NCI-H128 (cell line): ENCODE measurements around the gene PLXNA3.

Source experiments
- DNase-seq: peaks from one replicate; lab custom pipeline; 2025; ENCODE audit not compliant: unreplicated experiment; lab: John Stamatoyannopoulos, UW

The PLXNA3 gene

DNA sequence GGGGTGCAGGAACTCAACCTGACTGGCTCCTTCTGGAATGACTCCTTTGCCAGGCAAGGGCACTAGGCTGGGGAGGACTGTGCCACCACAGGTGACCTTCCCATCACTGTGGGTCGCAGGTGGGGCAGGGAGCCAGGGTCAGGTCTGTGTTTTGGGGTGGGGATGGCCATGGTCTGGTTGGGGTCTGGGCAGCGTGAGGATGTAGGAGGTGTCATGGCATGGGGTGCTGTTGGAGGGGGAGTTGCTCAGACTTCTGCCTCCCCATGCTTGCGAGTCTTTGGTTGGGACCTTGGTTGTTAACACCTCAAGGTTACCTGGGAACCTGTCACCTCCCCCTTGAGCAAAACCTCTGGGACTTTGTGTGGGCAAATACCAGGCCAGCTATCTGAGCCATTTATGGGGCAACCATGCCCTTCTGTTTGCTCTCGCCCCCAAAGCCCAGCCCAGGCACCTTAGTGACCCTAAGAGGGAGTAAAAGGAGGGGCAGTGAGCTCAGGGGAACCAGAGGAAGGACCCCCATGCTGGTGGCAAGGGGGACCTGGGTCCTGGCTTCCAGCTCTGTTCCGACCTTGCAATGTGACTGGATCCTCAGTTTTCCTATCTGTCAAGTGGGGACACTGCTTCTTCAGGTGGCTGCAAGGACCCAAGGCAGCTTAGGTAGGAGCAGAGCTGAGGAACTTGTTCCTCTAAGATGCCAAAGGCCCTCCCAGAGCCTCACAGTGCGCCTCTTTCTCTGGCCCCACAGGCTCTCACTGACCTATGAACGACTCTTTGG, 23.5 kb upstream of the PLXNA3 start:
- DNase-seq, result no peak

DNA sequence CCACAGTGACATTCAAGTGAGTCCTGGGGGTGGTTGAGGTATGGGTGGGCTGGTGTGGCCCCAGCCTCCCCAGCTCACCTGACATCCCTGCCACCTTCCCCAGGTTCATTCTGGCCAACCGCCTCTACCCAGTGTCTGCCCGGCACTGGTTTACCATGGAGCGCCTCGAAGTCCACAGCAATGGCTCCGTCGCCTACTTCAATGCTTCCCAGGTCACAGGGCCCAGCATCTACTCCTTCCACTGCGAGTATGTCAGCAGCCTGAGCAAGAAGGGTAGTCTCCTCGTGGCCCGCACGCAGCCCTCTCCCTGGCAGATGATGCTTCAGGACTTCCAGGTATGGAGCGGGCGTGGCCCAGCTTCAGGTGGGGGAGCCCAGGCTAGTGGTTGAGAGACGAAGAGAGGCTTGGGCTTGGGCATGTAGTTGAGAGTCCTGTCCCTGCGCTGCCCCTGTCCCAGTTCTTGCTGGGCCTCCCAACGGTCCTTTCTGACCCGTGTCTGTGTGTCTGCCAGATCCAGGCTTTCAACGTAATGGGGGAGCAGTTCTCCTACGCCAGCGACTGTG, 22.8 kb upstream of the PLXNA3 start:
- no peak for DNase-seq

DNA sequence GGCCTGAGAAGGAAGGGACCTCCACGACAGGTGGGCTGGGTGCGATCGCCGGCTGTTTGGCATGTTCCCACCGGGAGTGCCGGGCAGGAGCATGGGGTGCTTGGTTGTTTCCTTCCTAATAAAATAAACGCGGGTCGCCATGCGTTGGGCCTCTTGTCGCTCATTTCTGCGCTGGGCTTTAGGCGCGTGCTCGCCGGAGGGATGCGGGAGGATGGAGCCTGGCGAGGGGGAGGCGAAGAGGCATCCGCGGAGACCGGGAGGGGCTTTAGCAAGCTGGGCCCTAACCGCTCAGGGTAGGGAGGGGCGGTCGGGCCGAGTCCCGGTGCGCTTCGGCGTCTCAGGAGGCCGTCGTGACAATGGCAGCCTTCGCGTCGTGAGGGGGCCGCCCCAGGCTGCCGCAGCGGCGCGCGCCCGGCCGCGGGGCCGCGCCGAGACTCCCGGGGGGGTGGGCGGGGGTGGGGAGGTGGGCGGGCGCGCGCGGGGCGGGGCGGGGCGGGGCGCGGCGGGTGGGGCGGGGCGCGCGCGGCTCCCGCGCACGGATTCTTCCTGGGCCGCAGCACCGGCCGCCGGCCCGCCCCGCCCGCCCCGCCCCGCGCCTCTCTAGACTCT, 21.6 kb upstream of the PLXNA3 start:
- DNase-seq, result peak; percentile 13

DNA sequence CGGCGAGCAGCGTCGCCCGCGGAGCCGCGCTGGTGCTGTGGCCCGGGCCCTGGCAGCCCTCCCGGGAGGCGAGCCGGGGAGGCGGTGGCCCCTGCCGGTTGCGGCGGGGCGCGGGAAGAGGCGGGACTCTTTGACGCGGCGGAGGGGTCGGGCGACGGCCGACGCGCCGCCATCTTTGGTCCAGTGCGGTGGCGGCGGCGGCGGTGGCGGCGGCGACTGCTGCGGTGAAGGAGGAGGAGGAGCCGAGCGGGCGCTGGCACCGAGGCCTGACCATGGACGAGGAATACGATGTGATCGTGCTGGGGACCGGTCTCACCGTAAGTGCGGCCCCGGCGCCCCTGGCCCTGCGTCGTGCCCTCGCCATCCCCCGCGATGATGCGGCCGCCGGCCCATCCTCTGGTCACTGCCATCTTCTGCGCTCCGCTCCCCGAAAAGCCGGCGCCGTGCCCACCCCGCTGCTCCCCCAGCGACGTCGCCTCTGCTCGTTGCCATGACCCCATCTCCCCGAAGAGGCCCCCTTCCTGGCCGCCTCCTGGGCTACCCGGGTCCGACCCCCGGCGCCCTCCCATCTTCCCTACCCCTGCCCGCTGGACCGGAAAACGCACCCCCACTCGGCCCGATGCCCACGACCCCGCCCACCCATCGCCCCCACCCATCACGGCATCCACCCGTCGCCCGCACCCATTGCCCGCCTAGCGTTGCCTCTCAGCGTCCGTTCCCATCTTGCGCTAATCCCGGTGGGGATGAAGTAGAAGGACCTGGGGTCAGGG, 20.9 kb upstream of the PLXNA3 start, which contains the start of gene GDI1:
Gene GDI1, plus strand, starts transcription at position 172 of the 770 bp plus-strand sequence. Its CDS starts 101 bp downstream, at position 273.
- DNase-seq, result no peak

DNA sequence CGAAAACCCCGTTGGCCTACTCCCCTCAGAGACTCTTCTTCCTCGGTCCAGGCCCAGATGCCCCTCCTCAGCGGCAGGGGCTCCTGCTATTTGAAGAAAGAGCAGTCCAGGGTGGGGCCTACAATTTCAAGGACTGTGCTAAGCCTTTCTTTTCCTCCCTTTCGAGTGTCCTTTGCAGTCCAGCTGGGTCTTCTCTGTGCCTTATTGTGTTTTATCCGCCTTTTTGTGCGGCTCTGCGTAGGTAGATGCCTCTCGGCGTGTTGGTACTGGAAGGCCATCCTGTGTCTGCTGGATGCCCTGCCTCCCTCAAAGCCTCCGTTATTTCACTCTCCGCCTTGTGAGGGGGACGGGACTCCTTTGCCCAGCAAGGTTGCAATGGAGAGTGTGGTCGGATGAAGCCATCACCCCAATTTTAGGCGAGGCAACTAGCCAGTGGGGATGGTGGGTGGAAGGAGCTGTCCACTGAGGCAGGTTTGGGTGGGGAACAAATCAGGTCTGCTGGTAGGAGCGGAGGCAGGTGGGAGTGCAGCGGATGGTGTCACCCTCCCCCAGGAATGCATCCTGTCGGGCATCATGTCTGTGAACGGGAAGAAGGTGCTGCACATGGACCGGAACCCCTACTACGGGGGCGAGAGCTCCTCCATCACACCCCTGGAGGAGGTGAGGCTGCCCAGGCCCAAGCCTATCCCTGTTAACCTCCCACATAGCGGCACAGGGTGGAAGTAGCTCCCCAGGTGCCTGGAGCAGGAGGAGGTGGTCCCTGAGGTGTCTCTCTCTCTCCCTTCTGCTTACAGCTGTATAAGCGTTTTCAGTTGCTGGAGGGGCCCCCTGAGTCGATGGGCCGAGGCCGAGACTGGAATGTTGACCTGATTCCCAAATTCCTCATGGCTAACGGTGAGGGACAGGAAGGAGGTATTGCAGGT, 19.8 kb upstream of the PLXNA3 start:
- DNase-seq, result no peak

DNA sequence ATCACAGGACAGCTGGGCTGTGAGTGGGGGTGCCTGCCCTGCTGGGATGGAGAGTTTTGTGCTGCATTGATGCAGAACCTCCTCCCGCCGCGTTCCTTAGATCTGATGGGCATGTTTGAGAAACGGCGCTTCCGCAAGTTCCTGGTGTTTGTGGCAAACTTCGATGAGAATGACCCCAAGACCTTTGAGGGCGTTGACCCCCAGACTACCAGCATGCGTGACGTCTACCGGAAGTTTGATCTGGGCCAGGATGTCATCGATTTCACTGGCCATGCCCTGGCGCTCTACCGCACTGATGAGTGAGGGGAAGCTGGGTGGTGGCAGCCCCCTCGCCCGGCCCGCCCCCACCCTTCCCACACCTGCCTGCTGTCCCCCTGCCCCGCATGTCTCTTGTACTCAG, 18.2 kb upstream of the PLXNA3 start:
- DNase-seq, result no peak

DNA sequence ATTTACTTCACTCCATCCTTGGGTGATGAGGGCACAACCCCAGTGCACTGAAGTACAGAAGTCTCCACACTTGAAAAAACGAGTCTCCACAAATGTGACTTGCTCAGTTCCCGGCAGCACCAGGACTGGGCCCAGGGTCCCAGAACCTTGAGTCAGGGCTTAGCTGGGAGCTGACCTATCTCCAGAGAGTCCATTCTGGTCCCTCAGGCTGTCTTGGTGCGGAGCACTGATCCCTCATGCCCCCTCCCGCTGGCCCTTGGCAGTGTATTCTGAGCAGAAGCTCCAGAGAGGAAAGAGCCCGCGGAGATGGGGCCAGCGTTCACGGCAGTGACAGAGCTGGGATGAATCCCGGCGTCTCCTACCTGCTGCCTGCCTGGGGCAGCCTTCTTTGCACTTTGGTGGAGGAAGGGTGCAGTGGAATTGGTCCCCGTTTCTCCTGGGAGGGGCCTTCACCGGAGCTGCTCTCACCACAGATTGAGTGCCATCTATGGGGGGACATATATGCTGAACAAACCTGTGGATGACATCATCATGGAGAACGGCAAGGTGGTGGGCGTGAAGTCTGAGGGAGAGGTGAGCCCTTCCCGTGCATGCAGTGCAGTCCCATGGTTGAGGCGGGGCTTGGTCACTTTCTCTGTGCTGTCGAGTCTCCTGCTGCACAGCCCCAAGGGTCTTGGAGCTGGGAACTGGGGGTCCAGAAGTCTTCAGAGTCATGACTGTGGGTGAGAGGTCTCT, 17.3 kb upstream of the PLXNA3 start:
- DNase-seq, result no peak

DNA sequence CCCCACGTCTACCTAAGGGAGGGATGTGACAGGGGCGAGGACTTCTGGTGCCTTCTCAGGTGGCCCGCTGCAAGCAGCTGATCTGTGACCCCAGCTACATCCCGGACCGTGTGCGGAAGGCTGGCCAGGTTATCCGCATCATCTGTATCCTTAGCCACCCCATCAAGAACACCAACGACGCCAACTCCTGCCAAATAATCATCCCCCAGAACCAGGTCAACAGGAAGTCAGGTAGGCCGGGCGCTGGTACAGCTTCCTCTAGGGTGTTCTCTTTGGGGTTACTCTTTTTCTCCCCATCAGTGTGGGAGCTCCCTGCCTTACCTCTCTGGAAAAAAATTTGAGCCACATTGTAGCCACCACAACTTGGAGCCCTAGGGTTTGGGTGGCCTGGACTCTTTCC, 16.5 kb upstream of the PLXNA3 start:
- no peak for DNase-seq

DNA sequence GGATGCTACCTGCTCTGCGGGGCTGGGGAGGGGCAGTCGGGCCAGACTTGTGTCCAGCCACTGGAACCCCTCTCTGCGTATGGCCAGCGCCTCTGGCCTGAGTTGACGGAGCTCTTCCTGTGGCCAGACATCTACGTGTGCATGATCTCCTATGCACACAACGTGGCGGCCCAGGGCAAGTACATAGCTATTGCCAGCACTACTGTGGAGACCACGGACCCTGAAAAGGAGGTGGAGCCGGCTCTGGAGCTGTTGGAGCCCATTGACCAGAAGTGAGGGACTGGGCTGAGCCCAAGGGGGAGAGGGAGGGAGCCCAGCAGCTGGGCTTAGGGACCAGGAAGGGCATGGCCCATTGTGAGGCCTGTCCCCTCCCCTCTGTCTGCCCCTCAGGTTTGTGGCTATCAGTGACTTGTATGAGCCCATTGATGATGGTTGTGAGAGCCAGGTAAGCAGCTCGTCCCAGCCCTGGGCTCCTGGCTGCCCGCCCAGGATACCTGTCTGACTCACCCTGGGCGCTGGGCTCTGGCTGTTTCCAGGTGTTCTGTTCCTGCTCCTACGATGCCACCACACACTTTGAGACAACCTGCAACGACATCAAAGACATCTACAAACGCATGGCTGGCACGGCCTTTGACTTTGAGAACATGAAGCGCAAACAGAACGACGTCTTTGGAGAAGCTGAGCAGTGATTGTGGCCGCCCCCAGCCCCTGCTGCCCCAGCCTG, 15.9 kb upstream of the PLXNA3 start:
- no peak for DNase-seq

DNA sequence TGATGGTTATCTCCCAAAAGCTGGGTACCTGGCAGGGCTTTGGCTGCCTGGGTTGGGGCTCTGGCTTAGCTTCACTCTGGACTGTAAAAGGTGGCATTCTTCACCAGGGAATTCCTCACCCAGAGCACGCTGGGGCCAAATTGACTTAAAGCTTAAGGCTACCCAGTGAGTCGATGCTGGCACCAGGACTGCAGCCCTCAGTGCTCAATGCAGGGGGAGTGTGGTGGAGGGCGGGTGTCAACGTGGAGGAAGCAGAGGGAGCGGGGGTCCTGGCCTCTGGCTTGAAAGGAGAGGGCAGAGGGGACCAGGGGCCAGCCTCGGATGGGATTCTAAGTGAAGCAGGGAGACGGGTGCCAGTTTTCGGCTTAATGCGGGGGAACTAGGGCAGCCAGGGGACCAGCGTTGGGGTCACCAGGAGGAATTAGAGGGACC, 14.6 kb upstream of the PLXNA3 start:
- DNase-seq, result no peak

DNA sequence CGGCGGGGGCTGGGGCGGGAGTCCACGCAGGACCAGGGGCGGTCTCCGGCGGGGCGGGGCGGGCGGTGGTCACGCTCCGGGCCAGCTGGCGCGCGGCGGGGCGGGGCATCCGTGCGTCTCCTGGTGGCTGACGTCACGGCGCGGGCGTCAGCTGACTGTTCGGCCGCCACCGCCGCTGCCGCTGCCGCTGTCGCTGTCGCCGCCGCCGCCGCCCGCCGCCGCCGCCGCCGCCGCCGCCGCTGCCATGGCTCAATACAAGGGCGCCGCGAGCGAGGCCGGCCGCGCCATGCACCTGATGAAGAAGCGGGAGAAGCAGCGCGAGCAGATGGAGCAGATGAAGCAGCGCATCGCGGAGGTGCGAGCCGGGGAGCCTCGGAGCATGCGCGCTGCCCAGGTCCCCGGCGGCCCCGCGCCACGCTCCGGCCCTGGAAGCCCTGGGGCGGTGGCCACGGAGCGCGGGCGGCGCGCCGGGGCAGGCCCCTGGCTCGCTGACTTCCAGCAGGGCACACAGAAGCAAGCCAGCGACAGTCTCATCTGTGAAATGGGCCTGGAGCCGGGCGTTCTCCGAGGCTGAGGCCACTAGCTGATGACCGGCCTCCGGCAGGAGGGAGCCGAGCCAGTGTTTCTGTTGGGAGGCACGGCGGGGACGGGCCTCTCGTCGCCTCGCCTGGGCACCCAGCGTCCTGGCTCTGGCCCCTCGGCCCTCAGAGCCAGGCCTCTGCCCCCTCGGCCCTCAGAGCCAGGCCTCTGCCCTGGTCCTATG, 13.9 kb upstream of the PLXNA3 start, which contains the start of gene FAM50A:
Gene FAM50A, plus strand, starts transcription at position 150 of the 763 bp plus-strand sequence. Its CDS starts 95 bp downstream, at position 245.
- DNase-seq, result no peak

DNA sequence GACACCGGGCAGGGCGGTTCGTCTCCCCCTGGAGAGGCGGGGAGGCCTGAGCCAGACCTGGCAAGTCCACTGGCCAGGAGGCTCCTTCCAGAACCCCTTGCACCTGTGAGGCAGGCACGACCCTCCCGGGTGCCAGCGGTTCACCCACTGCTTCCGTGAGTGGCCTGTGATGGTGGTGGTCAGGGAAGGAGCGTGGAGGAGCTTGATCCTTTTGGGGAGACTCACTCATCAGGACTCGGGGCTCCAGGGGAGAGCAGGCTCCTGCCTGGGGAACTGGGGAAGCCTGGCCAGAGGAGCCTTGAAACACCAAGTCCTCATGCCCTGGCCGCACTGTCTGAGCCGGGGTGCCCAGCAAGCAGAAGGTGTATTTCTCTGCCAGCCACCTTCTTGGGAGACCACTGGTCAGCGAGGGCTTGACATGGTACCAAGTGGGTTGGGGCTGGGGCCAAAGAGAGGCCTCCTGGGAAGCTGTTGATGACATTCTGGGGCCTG, 13.3 kb upstream of the PLXNA3 start:
- no peak for DNase-seq

DNA sequence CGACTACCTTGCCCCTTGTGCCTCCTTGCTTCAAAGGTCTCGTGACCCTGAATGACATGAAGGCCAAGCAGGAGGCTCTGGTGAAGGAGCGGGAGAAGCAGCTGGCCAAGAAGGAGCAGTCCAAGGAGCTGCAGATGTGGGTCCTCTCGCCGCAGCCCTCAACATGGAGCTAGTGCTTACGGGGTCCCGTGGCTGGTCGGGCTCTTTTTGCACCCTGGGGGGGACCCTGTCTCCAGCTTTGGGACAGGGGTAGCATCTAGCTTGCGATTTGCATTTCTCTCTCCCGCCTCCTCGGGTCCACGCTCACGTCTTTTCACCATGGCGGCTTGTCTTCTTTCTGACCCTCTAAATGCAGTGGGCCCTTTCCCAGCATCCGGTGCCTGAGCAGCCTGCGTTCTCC, 12.3 kb upstream of the PLXNA3 start:
- no peak for DNase-seq

DNA sequence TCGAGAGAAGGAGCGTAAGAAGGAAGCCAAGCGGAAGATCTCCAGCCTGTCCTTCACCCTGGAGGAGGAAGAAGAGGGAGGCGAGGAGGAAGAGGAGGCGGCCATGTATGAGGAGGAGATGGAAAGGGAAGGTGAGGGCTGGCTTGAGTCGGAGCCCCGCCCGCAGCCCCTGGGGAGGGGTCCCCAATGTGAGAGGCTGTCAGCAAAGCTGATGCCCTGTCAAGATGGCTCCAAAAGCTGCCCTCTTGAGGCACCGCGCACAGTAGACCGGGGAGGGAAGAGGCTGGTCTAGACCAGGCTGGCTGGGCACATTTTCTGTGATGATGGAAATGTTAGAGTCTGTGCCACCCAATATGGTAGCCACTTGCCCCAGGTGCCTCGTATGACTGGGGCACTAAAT, 11.7 kb upstream of the PLXNA3 start:
- no peak for DNase-seq

DNA sequence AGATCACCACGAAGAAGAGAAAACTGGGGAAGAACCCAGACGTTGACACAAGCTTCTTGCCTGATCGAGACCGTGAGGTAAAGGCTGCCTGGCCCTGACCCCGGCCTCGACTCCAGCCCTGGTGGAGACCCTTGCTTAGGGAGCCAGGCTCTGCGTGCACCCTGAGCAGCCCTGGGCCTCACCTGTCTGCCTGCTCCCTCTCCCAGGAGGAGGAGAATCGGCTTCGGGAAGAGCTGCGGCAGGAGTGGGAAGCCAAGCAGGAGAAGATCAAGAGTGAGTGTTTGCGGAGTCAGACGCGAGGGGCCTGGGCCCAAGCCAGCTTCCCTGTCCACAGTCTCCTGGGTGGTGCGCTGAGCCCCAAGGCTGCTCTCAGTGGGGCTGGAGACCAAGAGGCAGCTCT, 9.6 kb upstream of the PLXNA3 start:
- no peak for DNase-seq

DNA sequence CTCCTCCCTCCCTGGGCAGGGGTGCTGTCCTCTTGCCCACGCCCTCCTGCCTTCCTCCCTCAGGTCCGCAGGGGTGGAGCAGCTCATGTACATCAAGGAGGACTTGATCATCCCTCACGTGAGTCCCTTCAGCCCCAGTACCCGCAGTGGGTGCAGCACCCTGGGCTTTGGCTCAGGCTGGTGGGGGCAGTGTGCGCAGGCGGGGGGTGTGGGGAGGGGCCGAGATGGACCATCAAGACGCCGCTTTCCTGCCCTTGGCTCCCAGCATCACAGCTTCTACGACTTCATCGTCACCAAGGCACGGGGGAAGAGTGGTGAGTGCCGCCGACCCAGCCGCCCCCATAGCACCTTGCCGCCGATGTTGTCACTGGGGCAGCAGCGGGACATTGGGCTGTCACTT, 8.5 kb upstream of the PLXNA3 start:
- no peak for DNase-seq

DNA sequence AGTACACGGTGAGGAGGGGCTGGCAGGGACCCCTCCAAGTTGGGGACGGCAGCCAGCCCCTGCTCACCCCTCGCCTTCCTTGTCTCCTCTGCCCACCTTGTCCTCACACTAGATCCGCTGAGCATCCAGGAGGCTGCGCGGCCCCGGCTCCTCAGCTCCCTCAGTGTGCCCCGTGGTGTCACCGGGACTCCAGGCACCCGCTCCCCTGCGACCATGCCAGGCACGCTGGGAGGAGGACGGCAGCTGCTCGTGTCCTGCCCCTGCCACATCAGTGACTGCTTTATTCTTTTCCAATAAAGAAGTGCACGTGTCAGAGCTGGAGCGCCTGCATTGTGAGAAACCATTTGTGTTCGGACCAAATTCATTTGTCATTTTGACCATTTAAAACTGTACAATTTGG, 7.8 kb upstream of the PLXNA3 start:
- DNase-seq, result no peak

DNA sequence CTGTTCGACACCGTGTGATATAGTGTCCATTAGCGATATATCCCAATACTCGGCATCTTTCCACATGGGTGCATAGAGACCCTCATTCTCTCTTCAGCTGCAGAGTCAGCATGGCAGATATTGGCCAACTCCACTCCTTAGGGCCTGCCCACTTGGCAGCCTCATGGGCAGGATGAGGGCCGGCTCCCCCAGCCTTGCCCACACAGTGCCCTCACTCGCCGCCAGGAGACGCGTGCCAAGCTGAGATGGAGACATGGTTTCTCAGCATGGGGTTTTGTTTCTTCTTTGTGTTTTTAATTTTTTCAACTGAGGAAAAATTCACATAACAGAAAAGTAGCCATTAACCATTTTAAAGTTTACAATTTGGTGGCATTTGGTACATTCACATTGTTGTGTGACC, 5.3 kb upstream of the PLXNA3 start:
- DNase-seq, result no peak
